HCT116 (cell line): ENCODE data around the gene RND2.

ENCODE experiments used
- CTCF ChIP-seq, 3 experiments: fragments of 200-600 bp in 1 of 3; sonication (generic) in 1 of 3; IDR thresholded peaks in 2 of 3; conservative IDR thresholded peaks in 1 of 3; 2 replicates each; pipeline ENCODE4 v1.5.1; 2012 to 2017; ENCODE audit warnings: low read depth in 2 of 3, low read length in 2 of 3, antibody characterized with exemption in 1 of 3, borderline replicate concordance in 1 of 3, control low read depth in 1 of 3, mild to moderate bottlenecking in 1 of 3, mixed read lengths in 1 of 3, mixed run types in 1 of 3, moderate library complexity in 1 of 3; ENCODE audit not compliant: insufficient read depth in 1 of 3
- MAX ChIP-seq: IDR thresholded peaks from 2 replicates; pipeline ENCODE4 v1.6.1; 2012
- POLR2AphosphoS5 ChIP-seq: IDR thresholded peaks from 2 replicates; pipeline ENCODE4 v1.6.1; 2011; ENCODE audit warnings: mild to moderate bottlenecking, low read depth, low read length, moderate library complexity
- ZNF274 ChIP-seq: fragments of 200-500 bp; sonication (Bioruptor generic); IDR thresholded peaks from 2 replicates; pipeline ENCODE4 v1.6.1; 2014; ENCODE audit warnings: mild to moderate bottlenecking, low read depth, low read length, inconsistent platforms

DNA sequence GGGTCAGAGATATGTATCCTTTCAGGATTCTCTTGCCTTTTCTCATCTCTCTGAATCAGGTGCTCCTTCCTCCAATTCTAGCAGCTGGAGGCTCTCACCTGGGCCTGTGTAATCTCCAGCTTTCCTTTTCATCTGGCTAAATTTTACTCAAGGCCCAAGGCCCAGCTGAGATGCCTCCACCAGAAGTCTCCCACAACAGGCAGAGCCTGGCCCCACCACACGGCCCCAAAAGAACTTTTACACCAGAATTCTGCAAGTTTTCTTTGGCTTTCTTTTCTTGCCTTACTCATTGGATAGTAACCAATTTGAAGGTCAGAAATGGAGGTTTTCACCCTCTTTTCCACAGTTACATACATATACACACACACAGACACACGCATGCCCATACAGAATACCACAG is 14.6 kb downstream of the RND2 start:
- TF ChIP-seq POLR2AphosphoS5 (no peak), CTCF (IDR thresholded peaks at IDR 0.05 in 2 of 3, conservative IDR thresholded peaks at IDR 0.05 in 1 of 3; ENCODE audit: borderline replicate concordance in 1 of 3, insufficient read depth in 1 of 3, low read depth in 2 of 3, low read length in 2 of 3) (no peak), ZNF274 (no peak), MAX (no peak)
